ENCODE results near the gene PDPR. TPM values are rescaled to one million over a fixed set of nuclear protein-coding genes. Genes with fewer than 3 reads are reported as not detected.
"Not testable (repeated sequence)": the region's sequence is repeated elsewhere in the genome, so short reads cannot be mapped to it uniquely, and the experiment has no call there.

Gene PDPR
- total and polyA plus RNA-seq, 7 donors, result 2.8 to 28.5 (median 16.4) TPM

DNA sequence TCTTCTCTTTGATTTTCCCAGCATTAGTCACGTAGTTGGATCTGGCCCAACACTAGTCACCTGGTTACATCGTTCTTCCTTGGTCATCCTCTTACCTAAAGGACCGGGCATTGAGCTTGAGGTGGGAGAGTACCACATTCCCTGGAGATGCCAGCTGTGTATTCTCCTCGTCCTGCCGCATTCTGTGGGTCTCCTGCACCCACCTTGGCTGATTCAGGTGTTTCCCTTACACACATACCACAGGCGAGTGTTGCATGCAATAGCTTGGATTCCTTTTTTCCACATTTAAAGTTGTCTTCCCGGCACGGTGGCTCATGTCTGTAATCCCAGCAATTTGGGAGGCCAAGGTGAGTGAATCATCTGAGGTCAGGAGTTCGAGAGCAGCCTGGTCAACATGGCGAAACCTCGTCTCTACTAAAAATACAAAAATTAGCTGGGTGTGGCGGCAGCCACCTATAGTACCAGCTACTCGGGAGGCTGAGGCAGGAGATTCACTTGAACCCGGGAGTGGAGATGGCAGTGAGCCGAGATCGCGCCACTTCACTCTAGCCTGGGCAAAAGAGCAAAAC, 37.9 kb downstream of the PDPR start:
- no peaks in the 10 kb centered on the region for H3K4me1 ChIP-seq
- no peak for TF ChIP-seq EP300 (IDR thresholded peaks at IDR 0.05)
- TF ChIP-seq CTCF (IDR thresholded peaks at IDR 0.05), result no peak
- no peak for TF ChIP-seq POLR2A (IDR thresholded peaks at IDR 0.05)
- no peak for TF ChIP-seq POLR2AphosphoS5 (IDR thresholded peaks at IDR 0.05)
- no peaks in the 10 kb centered on the region for H3K27me3 ChIP-seq
- WGBS, 2 donors, result 49 to 83% methylated on average over 17 of the region's 17 CpGs
- no peak for DNase-seq
- H3K27ac ChIP-seq, result no peak overlapping the region
- H3K4me3 ChIP-seq, result no peak overlapping the region
- H3K36me3 ChIP-seq, result peaks cover 38 to 94% (median 77%) of the 10 kb centered on the region in 4 donors
- H3K9me3 ChIP-seq, result no peaks in the 10 kb centered on the region
- intact Hi-C loops (cut with DNase I), result no loop called here

DNA sequence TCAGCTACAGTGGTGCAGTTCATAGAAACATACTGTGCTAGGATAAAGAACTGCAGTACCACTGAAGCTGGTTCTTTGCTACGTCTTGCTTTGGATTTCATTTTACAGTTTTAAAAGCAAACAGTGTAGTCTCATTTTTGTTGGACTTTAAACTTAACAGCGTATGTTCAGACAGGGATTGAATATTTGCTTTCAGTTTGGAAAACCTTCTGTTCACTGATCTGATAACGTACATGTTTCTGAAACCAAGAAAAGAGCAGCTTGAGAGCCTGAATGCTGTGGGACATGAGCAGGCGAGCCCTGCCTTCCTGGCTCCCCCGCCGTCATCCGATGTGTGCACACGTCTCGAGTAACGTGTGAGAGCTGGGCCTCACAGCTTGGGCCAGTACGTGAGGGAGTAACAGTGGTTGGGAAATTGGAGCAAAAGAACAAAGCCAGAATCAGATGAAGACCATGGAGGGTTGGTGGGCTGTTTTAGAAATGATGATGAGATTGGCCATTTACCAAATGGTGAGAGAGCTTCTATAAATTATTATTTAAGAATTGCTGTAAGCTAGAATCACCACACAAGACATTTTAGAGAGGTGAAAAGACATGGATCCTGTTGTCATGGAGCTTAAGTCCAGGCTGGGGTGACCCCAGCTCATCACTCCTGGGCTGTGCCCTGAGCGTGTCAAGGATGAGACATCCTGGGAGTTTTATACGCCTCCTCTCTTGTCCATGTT, 38.6 kb downstream of the PDPR start:
- H3K36me3 ChIP-seq, result peaks cover 40 to 98% (median 83%) of the 10 kb centered on the region in 4 donors
- 29 to 77% methylated on average over 13 of the region's 13 CpGs for WGBS, 2 donors
- intact Hi-C loops (cut with DNase I), result no loop called here

DNA sequence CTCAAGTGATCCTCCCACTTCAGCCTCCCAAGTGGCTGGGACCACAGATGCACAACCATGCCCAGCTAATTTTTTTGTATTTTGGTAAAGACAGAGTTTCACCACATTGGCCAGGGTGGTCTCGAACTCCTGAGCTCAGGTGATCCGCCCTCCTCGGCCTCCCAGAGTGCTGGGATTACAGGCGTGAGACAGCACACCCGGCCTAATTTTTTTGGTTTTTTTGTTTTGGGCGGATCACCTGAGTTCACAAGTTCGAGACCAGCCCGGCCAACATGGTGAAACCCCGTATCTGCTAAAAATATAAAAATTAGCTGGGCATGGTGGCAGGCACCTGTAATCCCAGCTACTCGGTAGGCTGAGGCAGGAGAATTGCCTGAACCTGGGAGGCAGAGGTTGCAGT, 40.6 kb downstream of the PDPR start:
- peaks cover 40 to 100% (median 90%) of the 10 kb centered on the region in 4 donors for H3K36me3 ChIP-seq
- H3K27ac ChIP-seq; intact Hi-C loops (cut with DNase I); H3K4me1 ChIP-seq; H3K9me3 ChIP-seq; H3K27me3 ChIP-seq; H3K4me3 ChIP-seq; DNase-seq: not testable (repeated sequence)
- 93 to 96% methylated on average over 10 of the region's 10 CpGs for WGBS, 2 donors

More for the DNA sequence above, 38.6 kb downstream of the PDPR start:
- Histone ChIP-seq H3K9me3 (no peaks in the 10 kb centered on the region), H3K27me3 (no peaks in the 10 kb centered on the region), H3K4me3 (no peak overlapping the region), H3K4me1 (no peaks in the 10 kb centered on the region), H3K27ac (no peak overlapping the region)
- TF ChIP-seq POLR2AphosphoS5 (IDR thresholded peaks at IDR 0.05) (no peak), POLR2A (IDR thresholded peaks at IDR 0.05) (no peak), EP300 (IDR thresholded peaks at IDR 0.05) (no peak), CTCF (IDR thresholded peaks at IDR 0.05) (no peak)
- DNase-seq, result no peak

DNA sequence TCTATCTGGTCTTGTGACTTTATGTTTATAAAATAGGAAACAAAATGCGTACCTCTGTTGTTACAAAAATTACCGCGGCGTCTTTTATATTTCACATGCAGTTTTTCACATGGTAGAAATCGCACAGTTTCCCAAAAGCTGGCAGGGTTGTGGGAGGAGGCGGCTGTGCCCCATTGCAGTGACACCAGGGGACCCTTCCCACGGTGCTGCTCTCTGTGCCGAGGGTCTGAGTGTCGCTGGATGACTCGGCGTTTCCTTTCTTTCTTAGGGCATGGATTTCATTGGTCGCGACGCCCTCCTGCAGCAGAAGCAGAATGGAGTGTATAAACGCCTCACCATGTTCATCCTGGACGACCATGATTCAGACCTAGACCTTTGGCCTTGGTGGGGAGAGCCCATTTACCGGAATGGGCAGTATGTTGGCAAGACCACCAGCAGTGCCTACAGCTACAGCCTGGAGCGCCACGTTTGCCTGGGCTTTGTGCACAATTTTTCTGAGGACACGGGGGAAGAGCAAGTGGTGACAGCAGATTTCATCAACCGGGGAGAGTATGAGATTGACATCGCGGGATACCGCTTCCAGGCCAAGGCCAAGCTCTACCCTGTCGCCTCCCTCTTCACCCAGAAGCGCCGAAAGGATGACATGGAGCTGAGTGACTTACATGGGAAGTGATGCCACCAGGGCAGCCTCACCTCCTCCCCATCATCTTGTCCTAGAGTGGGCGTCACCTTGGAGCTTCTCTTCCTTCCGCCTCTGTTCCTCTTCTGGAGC, 42.3 kb downstream of the PDPR start:
- no peak for DNase-seq
- H3K4me1 ChIP-seq, result no peaks in the 10 kb centered on the region
- 94 to 96% methylated on average over 29 of the region's 29 CpGs for WGBS, 2 donors
- H3K27ac ChIP-seq, result no peak overlapping the region
- H3K9me3 ChIP-seq, result no peaks in the 10 kb centered on the region
- no peak for TF ChIP-seq CTCF (IDR thresholded peaks at IDR 0.05)
- TF ChIP-seq POLR2AphosphoS5 (IDR thresholded peaks at IDR 0.05), result no peak
- TF ChIP-seq EP300 (IDR thresholded peaks at IDR 0.05), result no peak
- no peak for TF ChIP-seq POLR2A (IDR thresholded peaks at IDR 0.05)
- H3K36me3 ChIP-seq, result peaks cover 47 to 100% (median 87%) of the 10 kb centered on the region in 4 donors
- H3K27me3 ChIP-seq, result no peaks in the 10 kb centered on the region
- H3K4me3 ChIP-seq, result no peak overlapping the region
- intact Hi-C loops (cut with DNase I), result no loop called here

- H3K4me3 ChIP-seq, result no peak overlapping the region
- no peak for TF ChIP-seq POLR2A (IDR thresholded peaks at IDR 0.05)
- TF ChIP-seq CTCF (IDR thresholded peaks at IDR 0.05), result no peak
- TF ChIP-seq EP300 (IDR thresholded peaks at IDR 0.05), result no peak
- TF ChIP-seq POLR2AphosphoS5 (IDR thresholded peaks at IDR 0.05), result no peak
- no peaks in the 10 kb centered on the region for H3K9me3 ChIP-seq
- H3K4me1 ChIP-seq, result no peaks in the 10 kb centered on the region
- 89 to 93% methylated on average over 11 of the region's 11 CpGs for WGBS, 2 donors
- H3K36me3 ChIP-seq, result peaks cover 46 to 100% (median 81%) of the 10 kb centered on the region in 4 donors
- DNase-seq, result no peak
- H3K27ac ChIP-seq, result no peak overlapping the region
- intact Hi-C loops (cut with DNase I), result no loop called here
- no peaks in the 10 kb centered on the region for H3K27me3 ChIP-seq
These were observed 43.0 kb downstream of the PDPR start for GRCh38 chr16:70157105-70157476.

All from sigmoid colon (tissue), 7 donors.